ENCODE measurements around the gene ARG2. TPM values are rescaled to one million over a fixed set of nuclear protein-coding genes. Genes with fewer than 3 reads are reported as not detected.

ARG2 gene
- 10 to 100 TPM in 1 of 2 donors, 1 to 10 TPM in 1; 2.8 to 12.5 TPM for total RNA-seq

DNA sequence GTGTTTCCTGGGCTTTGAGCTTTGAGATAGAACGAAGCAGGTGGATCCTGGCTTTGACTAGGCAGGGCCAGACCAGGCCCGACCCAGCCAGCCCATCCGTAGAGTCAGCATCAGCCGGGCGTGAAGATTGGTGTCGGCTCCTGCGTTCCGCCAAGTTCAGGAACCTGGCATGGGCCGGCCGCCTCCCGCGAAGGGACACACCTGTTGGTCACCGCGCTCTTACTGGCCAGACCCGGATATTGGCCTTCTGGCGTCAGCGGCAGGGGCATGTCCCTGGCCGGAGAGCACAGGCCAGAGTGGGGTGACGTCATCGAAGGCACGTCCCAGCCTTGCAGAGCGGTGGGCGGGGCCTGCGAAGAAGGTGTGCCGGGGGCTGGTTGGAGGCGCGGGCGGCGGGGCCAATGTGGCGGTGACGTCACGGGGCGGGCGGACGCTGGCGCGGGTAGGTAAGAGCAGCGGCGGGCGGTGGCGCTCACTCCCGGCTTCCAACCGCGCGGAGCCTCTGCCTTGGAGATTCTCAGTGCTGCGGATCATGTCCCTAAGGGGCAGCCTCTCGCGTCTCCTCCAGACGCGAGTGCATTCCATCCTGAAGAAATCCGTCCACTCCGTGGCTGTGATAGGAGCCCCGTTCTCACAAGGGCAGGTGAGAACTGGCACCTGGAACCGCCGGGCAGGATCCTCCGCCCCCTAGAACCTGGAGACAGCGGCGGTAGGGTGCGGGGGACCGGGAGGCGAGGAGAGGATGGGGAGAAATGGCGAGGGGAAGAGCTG is at the start of gene ARG2:
Gene ARG2 (plus strand): TSS at position 475 of the 771 bp plus-strand sequence. CDS start 58 bp downstream, at position 533.
- Histone ChIP-seq H3K27ac (peak within 1 kb of the TSS; percentile 77 to 84), H3K9me3 (no peaks in the 10 kb centered on the region), H3K4me1 (ENCODE audit: control insufficient read depth in 1 of 2, low read depth in 2 of 2) (peaks cover 16 to 38% of the 10 kb centered on the region in 2 donors), H3K27me3 (replicated peaks; ENCODE audit: insufficient read depth) (no peaks in the 10 kb centered on the region), H3K36me3 (no peaks in the 10 kb centered on the region), H3K4me3 (peak within 1 kb of the TSS; percentile 84)
- ATAC-seq (ENCODE audit: insufficient number of reproducible peaks, low FRiP score, low read depth) (peak; percentile 83), DNase-seq (ENCODE audit: low spot score) (peak; percentile 95)
- TF ChIP-seq, protein P1, sequence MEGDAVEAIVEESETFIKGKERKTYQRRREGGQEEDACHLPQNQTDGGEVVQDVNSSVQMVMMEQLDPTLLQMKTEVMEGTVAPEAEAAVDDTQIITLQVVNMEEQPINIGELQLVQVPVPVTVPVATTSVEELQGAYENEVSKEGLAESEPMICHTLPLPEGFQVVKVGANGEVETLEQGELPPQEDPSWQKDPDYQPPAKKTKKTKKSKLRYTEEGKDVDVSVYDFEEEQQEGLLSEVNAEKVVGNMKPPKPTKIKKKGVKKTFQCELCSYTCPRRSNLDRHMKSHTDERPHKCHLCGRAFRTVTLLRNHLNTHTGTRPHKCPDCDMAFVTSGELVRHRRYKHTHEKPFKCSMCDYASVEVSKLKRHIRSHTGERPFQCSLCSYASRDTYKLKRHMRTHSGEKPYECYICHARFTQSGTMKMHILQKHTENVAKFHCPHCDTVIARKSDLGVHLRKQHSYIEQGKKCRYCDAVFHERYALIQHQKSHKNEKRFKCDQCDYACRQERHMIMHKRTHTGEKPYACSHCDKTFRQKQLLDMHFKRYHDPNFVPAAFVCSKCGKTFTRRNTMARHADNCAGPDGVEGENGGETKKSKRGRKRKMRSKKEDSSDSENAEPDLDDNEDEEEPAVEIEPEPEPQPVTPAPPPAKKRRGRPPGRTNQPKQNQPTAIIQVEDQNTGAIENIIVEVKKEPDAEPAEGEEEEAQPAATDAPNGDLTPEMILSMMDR (IDR thresholded peaks at IDR 0.05), result no peak

DNA sequence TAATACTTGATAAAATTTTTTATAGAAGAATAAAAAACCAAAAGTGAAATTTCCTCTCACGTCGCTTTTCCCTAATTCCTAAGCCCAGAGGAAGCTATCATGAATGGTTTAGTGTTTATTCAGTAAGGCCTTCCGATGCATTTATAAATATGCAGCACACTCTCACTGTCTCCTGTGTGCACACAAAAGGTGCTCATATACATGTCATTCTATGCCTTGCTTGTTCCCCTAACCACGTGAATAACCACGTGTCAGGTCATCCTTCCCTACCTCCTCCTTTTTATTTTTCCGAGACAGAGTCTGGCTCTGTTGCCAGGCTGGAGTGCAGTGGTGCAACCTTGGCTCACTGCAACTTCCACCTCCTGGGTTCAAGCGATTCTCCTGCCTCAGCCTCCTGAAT is 49.3 kb upstream of the ARG2 start:
- no peak for DNase-seq (ENCODE audit: low spot score)
- ATAC-seq (ENCODE audit: insufficient number of reproducible peaks, low FRiP score, low read depth), result no peak
- no peaks in the 10 kb centered on the region for H3K36me3 ChIP-seq
- H3K27me3 ChIP-seq (replicated peaks; ENCODE audit: insufficient read depth), result no peaks in the 10 kb centered on the region
- no peaks in the 10 kb centered on the region for H3K4me1 ChIP-seq (ENCODE audit: control insufficient read depth in 1 of 2, low read depth in 2 of 2)
- H3K4me3 ChIP-seq, result no peak overlapping the region
- H3K27ac ChIP-seq, result no peak overlapping the region
- TF ChIP-seq, protein P1 (IDR thresholded peaks at IDR 0.05), result no peak
- no peaks in the 10 kb centered on the region for H3K9me3 ChIP-seq

GRCh38 chr14:67571275-67571990 is 48.3 kb upstream of the ARG2 start:
- H3K4me3 ChIP-seq, result no peak overlapping the region
- H3K4me1 ChIP-seq (ENCODE audit: control insufficient read depth in 1 of 2, low read depth in 2 of 2), result no peaks in the 10 kb centered on the region
- TF ChIP-seq, protein P1 (IDR thresholded peaks at IDR 0.05), result peak; percentile 79
- no peaks in the 10 kb centered on the region for H3K36me3 ChIP-seq
- no peak for ATAC-seq (ENCODE audit: insufficient number of reproducible peaks, low FRiP score, low read depth)
- no peaks in the 10 kb centered on the region for H3K27me3 ChIP-seq (replicated peaks; ENCODE audit: insufficient read depth)
- no peak overlapping the region for H3K27ac ChIP-seq
- H3K9me3 ChIP-seq, result no peaks in the 10 kb centered on the region
- no peak for DNase-seq (ENCODE audit: low spot score)

DNA sequence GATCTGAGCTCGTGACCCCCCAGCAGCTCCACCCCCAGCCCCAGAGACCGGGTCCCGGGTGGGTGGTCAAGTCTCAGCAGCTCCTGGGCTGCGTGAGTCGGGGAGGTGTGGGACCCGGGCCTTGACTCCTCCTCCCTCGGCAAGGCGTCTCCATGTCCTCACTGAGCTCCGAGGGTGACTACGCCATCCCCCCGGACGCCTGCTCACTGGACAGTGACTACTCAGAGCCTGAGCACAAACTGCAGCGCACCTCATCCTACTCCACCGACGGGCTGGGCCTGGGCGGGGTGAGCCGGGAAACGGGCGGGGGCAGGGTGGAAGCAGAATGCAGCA is 47.8 kb upstream of the ARG2 start:
- no peak for DNase-seq (ENCODE audit: low spot score)
- H3K27ac ChIP-seq, result no peak overlapping the region
- H3K27me3 ChIP-seq (replicated peaks; ENCODE audit: insufficient read depth), result no peaks in the 10 kb centered on the region
- TF ChIP-seq, protein P1 (IDR thresholded peaks at IDR 0.05), result no peak
- H3K36me3 ChIP-seq, result no peaks in the 10 kb centered on the region
- H3K9me3 ChIP-seq, result no peaks in the 10 kb centered on the region
- H3K4me1 ChIP-seq (ENCODE audit: control insufficient read depth in 1 of 2, low read depth in 2 of 2), result no peaks in the 10 kb centered on the region
- ATAC-seq (ENCODE audit: insufficient number of reproducible peaks, low FRiP score, low read depth), result no peak
- no peak overlapping the region for H3K4me3 ChIP-seq

- Histone ChIP-seq H3K27me3 (replicated peaks; ENCODE audit: insufficient read depth) (no peaks in the 10 kb centered on the region), H3K36me3 (no peaks in the 10 kb centered on the region), H3K9me3 (no peaks in the 10 kb centered on the region), H3K27ac (no peak overlapping the region), H3K4me3 (no peak overlapping the region), H3K4me1 (ENCODE audit: control insufficient read depth in 1 of 2, low read depth in 2 of 2) (no peaks in the 10 kb centered on the region)
- DNase-seq (ENCODE audit: low spot score), result no peak
- ATAC-seq (ENCODE audit: insufficient number of reproducible peaks, low FRiP score, low read depth), result no peak
- TF ChIP-seq, protein P1 (IDR thresholded peaks at IDR 0.05), result no peak
Measured at GRCh38 chr14:67572608-67573007, 47.1 kb upstream of the ARG2 start.
